HTERT RPE-1 (cell line): Measurements from ENCODE around the gene ANKRD6.
"Not testable (repeated sequence)": the region's sequence is repeated elsewhere in the genome, so short reads cannot be mapped to it uniquely, and the experiment has no call there.

Experiments
- in situ Hi-C: fragments of 300-500 bp; cut with MboI; formaldehyde crosslinking; loops from 4 replicates; pipeline ENCODE4 v1.14.3; 2020; ENCODE audit warnings: low sequenced_read_pairs

Gene ANKRD6

DNA sequence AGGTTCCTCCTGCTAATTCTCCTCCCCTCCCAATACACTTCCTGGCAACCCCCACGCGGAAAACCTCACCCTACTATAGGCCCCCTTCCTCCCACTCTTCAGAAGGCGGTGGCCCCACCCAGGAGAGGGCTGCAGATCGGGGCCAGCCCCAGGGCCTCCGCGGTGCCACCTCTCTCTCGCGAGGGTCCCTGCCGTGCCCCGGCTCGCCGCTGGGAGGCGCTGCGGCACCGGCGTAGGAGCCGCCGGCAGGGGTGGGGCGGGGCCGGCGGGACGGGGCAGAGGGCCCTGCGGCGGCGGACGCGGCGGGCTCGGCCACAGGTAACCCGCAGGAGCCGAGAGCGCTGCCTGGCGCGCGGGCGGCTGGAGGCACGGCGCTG is at the start of gene ANKRD6:
ANKRD6 (plus strand) TSS at position 278 of the 377 bp plus-strand sequence. CDS start 133,825 bp downstream, outside the sequence.
- in situ Hi-C loops: no loop called here

DNA sequence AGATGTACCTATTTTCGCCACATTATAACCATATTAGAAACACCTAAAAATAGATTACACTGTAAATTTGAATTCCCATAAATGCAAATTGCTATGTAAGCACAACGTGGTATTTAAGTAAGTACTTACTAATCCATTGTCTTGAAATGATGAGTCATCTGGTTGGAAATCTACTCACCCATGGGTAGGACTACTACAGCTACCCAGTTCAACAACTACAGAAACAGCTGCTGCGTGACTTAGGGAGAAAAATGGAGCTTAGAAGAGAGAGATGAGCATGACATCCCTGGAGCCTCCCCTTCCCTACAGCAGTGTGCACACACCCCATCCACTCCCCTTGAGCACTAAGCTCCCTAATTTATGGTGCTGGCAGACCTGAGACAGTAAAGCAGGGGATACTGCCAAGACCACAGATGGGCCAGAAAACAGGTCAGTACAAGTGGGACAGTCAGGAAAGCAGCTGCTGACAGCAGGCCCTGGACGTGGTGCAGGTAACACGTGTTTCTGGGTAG is 47.7 kb upstream of the ANKRD6 start:
- in situ Hi-C loops: no loop called here

DNA sequence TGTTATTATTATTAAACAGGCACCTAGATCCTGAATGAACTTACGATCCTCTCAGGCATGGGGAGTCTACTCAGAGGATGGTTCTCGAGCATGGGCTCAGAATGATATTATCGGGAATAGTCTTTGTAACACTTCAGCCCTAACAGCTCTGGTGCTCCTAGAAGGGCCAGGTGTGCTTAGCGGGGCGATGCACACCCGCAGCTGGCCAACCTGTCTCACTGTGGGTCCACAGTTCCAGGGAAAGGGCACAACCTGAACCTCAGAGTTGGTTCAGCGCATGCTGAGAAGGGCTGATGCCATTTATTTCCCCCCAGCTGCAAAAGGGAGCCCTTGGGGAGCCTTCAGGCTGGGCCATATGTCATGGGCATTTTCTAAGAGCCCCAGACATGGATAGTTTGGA is 47.1 kb upstream of the ANKRD6 start:
- in situ Hi-C loops: no loop called here

DNA sequence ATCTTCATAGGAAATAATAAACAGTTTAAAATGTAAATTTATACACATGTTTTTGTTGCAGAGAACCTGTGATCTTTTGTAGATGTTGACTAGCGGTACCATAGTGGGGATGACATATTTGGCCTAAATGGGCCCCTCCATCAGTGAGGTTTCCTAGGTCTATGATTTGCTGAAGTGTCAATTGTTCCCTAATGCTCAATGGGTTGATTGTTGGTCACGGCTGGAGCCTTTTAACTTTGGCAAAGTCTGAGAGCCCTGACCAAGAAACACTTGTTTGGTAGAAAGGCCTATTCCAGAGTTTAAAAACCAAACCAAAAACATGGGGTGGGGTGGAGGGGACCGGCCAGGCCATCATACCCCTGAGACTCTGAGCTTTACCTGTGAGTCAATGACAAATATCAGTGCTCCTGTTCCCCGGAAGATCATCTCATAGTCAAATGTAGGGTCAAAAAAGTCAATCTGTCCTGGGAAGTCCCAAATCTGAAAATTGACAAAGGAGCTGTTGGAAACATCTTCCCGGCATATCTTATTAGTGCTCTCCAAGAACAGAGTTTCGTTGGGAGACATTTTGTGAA is 45.9 kb upstream of the ANKRD6 start:
- in situ Hi-C loops: no loop called here

DNA sequence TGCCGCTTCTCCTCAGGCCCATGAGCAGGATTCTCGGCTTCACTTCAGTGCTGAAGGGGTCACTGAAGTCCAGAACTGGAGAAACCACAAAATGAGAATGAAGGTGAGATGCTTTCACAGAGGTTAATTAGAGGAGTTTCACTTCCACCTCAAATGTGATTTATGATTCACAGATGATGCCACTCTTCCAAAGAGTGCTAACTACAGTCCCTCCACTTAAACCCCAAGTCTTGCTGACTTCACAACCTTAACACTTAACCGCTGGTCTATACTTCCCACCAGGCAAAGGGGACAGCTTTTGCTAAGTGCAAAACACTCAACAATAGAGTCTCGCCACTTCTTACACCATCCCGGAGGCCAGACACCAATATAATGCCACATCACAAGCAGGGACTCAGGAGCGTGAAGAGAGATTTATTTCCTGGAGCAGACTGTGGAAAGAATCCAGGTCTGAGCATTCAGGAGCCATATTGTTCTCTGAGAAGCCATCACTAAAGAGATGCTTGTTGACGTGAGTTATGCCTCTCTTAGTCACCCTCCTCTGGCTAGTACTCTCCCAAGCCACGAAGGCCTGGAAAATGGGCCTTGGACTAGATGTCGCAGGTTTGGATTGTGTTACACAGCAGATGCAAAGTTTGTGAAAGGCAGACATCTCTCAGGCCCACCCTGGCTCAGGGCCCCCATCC is 45.3 kb upstream of the ANKRD6 start:
- in situ Hi-C loops: no loop called here

DNA sequence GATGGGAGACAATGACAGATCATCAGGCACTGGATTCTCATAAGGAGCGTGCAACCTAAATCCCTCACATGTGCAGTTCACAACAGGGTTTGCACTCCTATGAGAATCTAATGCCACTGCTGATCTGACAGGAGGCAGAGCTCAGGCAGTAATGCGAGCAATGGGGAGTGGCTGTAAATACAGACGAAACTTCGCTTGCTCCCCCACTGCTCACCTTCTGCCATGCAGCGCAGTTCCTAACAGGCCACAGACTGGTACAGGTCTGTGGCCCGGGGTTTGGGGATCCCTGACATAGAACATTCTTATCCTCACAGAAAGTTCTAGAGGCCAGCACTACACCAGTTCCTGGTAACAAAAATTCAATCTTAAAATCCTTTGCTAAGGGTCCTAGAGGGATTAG is 44.1 kb upstream of the ANKRD6 start:
- in situ Hi-C loops: no loop called here

DNA sequence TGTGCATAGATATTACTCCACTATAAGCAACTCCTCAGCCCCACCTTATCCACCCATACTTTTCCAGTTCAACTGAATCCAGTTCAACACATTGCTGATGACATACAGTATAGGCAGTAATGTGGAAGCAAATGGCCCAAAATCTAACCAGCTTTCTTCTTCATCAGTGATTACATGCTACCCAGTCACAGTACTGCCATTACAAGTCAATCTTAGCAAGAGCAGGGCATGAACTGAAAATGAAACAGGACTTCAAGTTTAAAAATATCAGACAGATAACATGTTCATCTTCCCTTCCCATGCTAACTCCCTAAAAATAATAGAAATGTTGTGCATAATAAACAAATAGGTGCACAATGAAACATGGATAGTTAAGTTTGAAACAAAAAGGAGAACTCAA is 40.1 kb upstream of the ANKRD6 start:
- in situ Hi-C loops: no loop called here

DNA sequence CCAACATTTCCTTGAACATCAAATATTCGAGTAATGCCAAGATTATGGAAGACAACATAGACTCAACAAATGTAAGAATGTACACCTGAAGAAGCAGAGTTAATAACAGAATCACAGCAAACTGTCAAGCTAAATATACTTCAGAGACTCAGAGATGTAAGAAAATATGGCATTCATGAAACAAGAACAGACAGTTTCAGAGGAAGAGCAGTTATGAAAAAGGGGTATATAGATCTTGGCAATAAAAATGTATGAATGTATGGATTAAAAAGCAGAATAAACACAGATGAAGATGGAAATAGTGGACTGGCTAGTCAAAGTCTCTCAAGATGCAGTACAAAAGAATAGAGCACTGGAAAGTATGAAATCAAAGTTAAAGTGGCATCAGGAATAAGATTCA is 39.3 kb upstream of the ANKRD6 start:
- in situ Hi-C loops: no loop called here

DNA sequence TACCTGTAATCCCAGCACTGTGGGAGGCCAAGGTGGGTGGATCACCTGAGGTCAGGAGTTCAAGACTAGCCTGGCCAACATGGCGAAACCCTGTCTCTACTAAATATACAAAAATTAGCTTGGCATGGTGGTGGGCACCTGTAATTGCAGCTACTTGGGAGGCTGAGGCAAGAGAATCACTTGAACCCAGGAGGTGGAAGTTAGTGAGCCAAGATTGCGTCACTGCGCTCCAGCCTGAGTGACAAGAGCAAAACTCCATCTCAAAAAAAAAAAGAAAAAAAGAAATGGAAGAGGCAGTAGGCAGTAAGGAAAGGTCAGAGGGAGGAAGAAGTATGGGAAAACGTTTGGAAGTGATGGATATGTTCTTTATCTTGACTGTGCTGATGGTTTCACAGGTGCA is 35.1 kb upstream of the ANKRD6 start:
- in situ Hi-C loops: not testable (repeated sequence)

DNA sequence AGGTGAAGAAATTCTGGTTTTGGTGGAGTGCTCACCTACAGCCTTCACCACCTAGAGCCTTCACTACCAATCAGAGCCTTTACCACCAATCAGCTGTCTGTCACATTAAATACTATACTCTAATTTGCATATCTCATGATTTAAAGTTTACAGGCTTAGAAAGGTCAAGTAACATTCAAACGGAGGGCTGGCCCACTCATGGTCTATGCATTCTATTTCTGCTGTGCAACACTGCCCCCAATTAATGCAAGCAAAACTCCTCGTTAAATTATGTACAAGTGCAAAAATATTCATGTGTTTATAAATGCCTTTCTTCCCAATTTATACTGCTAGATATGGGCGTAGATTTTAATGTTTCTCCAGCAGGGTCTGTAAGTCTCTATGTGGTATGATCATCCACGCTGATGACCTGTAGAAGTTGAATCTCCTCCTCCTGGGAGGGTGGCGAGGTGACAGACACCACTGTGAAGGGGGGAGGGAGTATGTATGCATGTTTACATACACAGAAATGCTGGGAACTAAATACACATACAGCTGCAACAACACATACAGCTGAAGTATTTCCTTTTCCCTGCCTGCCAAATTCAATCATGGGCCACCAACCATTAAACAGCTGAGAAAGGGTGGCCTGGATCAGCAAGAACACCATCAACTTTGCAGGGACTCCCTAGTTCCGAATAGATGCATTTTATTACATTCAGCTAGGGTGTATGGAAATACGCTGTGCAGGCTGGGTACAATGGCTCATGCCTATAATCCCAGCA is 34.0 kb upstream of the ANKRD6 start:
- in situ Hi-C loops: no loop called here

DNA sequence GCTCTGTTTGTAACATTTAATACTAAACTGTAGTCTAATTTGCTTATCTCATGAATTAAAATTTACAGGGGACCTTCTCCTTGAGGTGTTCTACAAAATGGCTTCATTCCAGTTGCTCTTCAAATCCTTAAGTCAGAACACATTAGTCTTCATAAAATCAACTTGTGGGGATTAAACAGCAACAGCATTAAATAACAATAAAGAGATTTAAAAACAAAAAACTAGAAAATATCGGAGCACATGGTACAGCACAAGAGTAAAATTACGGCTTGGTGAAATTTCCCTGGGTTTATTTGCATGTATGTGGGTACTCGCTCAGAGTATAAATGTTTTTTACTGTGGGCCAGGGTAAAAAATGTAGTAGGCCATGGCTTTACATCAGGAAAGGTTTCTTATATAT is 32.9 kb upstream of the ANKRD6 start:
- in situ Hi-C loops: no loop called here

DNA sequence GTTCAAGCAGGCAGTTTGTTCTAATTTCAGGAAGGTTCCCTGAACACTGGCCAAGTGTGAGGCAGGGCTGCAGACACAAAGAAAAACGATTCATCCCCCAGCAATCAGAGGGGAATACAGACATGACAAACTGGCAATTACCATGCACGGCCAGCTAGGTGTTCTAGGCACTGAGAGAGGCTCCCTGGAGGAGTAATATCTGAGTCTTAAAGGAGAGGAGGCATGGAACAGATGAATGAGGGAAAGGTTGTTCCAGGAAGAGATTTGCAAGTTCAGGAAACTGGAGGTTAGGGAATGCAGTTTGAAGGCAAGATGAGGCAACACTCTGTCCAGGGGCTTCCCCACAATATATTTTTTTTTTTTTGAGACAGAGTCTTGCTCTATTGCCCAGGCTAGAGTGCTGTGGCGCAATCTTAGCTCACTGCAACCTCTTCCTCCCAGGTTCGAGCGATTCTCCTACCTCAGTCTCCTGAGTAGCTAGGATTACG is 32.0 kb upstream of the ANKRD6 start:
- in situ Hi-C loops: no loop called here

DNA sequence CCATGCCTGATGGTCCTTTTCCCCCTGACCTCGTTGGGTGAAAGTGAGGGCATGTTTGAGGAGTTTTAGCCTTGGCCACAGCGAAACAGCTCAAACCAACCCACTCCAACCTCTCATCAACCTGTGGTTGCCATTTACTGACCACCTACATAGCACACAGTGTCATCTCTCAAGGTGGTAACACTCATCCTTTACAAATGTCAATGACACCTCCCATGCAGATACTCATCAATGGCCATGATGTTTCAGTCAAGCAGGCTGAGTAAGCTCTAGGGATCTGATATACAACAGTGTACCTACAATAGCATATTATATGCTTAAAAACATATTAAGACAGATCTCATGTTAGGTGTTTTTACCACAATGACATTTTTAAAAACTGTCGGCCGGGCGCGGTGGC is 30.2 kb upstream of the ANKRD6 start:
- in situ Hi-C loops: no loop called here

DNA sequence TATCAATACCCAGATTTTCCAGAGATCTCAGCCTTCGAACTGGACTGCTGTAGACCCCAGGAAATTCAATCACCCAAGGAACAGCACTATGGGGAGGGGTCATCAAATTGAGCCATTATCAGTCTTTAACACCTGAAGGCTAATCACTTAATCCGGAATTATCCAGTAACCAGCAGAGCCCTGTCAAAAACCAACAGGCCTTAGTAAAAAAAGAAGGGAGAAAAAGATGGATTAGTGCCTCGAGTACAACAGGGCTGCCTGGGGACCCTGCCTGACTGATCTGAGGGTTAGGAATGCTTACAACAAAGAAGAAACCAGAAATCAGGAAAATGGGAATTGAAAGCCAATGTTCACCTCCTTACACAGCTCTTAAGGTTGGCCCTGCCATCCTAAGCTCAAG is 28.4 kb upstream of the ANKRD6 start:
- in situ Hi-C loops: no loop called here

DNA sequence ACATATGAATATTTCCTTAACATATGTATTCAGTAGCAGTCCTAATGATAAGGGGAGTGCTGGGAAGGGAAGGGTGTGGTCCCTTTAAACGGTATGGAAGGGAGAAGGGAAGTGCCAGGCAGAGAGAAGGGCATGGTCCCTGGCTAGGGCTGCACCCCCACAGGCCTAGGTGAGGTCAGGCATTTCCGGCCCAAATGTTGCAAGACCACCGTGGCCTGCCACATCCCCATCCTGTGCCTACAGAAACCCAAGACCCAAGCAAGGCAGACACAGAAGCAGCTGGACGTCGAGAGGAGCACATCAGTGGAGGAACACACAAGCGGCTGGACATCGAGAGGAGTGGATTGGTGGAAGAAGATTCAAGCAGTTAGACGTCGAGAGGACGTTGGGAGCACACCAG is 26.8 kb upstream of the ANKRD6 start:
- in situ Hi-C loops: no loop called here

DNA sequence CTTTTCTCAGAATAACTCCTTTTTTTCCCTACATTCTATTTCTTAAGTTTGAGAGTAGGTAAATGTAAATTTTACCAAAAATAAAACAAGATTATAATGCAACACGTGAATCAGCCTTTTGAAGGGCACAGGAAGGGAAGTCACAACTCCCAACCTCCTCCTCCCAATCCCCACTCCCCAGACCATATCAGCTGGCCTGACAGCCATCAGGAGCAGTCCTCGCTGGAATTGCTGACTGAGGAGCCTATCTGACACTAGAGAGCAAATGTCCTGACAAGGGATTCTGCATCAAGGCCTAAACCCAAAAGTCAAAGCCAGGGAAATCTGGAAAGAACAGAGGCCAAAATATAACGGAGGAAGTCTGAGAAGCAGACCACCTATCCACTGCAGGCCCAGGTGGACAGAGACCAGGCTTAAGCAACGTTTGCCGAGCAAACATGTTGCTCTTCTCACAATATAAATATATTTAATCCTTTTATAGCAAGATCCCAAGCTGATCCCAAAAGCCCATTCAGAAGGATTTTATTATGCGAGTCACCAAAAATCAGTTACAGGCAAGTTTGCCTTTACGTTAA is 23.4 kb upstream of the ANKRD6 start:
- in situ Hi-C loops: no loop called here

DNA sequence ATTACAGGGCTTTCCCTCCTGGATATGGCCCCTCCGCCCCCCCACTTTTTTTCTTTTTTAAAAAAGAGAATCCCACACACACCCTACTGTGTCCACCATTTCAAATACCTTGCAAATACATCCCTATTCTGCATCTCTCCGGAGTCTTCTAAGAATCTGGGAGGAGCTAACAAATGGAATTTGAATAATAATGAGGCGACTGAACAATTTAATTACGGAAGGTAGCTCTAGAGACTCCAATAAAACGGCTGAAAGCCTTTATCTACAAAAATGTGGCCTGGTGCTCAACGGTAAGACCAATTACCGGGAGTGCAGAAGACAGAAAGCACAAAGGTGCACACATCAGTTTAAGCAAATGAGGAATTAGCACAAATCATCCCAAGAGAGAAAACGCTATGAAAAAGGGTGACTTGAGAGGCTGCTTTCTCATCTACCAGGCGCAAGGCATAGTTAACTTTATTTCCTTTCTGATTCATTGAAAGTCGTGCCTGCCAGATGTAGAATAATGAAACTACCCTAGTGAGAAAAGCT is 22.7 kb upstream of the ANKRD6 start:
- in situ Hi-C loops: no loop called here

DNA sequence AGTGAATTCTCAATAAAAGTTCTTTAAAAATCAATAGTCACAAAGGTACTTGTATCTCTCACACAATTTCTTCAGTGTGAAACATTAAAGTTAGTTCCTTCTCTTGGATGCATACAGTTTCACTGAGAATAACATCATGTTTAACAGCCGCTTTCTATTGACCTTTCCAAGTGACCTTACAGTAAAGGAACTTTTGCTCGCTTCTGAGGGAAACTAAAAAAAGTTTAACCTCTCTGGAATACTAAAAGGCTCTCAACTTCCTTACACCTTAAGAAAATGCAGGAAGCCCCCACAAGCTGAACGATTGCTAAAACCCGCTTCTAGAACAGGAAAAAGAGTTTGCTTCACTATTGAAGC is 22.2 kb upstream of the ANKRD6 start:
- in situ Hi-C loops: no loop called here

DNA sequence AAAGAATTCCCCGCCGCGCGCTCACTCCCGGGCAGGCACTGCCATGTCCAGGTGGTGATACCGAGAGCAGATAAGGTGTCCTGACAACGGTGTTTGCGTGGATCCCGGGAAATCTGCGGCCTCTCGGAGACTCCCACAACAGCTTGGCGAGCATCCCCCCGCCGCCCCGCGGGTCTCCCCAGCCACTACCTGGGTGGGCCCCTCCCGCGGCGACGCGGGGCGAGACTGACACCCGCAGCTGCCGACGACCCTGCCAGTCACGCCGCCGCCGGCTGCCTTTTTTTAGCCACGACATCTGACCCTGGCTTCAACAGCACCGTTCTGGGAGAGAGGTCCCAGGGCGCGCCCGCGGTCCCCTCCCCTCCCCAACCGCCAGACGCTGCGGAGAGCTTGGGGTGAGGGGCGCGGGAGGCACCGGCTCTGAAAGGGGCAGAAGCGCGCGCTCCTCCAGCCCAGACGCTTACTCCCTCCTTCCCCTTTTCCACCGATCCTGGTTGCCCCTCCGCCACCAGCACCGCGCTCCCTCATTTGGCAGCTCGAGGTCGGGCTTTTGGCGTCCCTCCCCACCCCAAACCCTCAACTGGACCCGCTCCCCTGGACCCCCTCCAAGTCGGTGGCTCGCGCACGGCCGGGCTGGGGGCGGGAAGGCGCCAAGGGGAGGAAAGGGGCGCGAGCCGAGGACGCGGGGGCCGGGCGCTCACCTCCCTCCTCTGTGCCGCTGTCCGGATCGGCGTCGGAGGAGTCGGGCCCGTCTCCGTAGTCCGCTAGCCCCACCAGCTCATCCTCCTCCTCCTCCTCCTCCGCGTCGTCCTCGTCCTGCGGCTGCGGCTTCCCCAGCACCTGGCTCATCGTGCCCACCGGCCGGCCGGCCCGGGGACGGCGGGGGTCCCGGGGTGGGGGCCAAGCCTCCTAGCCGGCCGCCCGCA is 21.5 kb upstream of the ANKRD6 start:
- in situ Hi-C loops: no loop called here
